ENCODE data around the gene PKDCC. TPM values are rescaled to one million over a fixed set of nuclear protein-coding genes. Genes with fewer than 3 reads are reported as not detected.
A peak's percentile ranks its signal among the peaks of the same experiment; 100 is the strongest.

The PKDCC gene
- total RNA-seq, 3 donors from 2014 or later (not counting 1 experiment from before 2014, with no cell fraction given), result 0.50 TPM; not detected in 2

DNA sequence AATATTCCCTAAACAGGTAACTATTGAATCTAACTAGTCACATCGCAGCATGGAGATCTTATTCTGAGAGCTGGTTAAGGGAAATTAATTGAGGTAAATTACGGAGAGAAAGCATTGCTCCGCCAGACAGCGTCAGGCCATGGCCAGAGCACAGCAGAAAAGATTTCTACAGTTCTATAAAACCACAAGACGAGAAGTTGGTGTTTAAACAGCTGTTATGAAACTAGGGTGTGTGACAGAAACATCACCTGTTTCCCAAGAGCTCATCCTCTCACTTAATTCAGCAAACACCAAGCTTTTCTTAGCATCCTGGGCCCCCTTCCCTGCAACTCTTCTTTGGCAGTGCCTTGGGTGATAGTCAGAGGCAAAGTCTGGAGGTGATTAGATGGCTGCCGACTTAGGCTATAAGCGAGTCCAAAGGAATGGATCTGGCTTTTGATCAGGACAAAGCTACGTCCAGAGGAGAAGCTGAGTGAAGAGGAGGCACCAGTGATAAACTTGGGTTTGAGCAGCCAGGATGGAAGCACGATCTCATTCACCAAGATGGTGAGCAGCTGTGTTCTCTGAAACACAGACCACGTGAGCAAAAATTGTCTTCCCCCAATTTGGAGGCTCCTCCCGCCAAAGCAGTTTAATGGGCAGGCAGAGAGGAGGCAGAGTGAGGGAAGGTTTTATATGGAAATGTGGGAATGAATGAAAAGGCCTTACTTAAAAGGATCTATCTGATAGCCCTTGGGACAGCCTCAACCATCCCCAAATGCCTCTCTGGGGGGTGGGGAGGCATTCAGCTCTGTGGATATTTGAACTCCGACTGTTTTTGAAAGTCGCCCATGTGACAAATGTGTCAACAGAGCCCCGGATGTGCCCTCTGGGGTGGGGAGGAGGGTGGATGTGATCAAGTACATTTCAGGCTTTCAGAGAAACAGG lies 57.8 kb downstream of the PKDCC start:
- no peaks in the 10 kb centered on the region for H3K27me3 Mint-ChIP-seq (ENCODE audit: low read depth in 2 of 2)
- no peaks in the 10 kb centered on the region for H3K9me3 ChIP-seq (ENCODE audit: control insufficient read depth, insufficient read depth, low read length)
- no peaks in the 10 kb centered on the region for H3K36me3 Mint-ChIP-seq
- peak overlapping the region; percentile 14 for H3K4me3 ChIP-seq (ENCODE audit: low read length)
- H3K36me3 ChIP-seq (ENCODE audit: control insufficient read depth, insufficient read depth, low read length), result no peaks in the 10 kb centered on the region
- H3K27ac ChIP-seq (ENCODE audit: low read length), result peak overlapping the region; percentile 99
- peaks cover 84% of the 10 kb centered on the region for H3K4me1 ChIP-seq (ENCODE audit: control insufficient read depth, insufficient read depth, low read length)
- 29% methylated on average over 10 of the region's 14 CpGs for WGBS (ENCODE audit: insufficient coverage)
- intact Hi-C loops (cut with micrococcal nuclease), result no loop called here
- peak; percentile 47 to 93 for DNase-seq
- no peaks in the 10 kb centered on the region for H3K9me3 Mint-ChIP-seq
- H3K27ac Mint-ChIP-seq, result no peak overlapping the region
- peak overlapping the region; percentile 43 for H3K4me3 Mint-ChIP-seq
- TF ChIP-seq, protein P1, sequence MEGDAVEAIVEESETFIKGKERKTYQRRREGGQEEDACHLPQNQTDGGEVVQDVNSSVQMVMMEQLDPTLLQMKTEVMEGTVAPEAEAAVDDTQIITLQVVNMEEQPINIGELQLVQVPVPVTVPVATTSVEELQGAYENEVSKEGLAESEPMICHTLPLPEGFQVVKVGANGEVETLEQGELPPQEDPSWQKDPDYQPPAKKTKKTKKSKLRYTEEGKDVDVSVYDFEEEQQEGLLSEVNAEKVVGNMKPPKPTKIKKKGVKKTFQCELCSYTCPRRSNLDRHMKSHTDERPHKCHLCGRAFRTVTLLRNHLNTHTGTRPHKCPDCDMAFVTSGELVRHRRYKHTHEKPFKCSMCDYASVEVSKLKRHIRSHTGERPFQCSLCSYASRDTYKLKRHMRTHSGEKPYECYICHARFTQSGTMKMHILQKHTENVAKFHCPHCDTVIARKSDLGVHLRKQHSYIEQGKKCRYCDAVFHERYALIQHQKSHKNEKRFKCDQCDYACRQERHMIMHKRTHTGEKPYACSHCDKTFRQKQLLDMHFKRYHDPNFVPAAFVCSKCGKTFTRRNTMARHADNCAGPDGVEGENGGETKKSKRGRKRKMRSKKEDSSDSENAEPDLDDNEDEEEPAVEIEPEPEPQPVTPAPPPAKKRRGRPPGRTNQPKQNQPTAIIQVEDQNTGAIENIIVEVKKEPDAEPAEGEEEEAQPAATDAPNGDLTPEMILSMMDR (IDR thresholded peaks at IDR 0.05), result no peak
- H3K4me1 Mint-ChIP-seq, result peaks cover 11 to 27% of the 10 kb centered on the region in 2 donors
- ATAC-seq, result peak; percentile 18 to 47 (median 20)
- no peaks in the 10 kb centered on the region for H3K27me3 ChIP-seq (ENCODE audit: control insufficient read depth, insufficient read depth, low read length)

DNA sequence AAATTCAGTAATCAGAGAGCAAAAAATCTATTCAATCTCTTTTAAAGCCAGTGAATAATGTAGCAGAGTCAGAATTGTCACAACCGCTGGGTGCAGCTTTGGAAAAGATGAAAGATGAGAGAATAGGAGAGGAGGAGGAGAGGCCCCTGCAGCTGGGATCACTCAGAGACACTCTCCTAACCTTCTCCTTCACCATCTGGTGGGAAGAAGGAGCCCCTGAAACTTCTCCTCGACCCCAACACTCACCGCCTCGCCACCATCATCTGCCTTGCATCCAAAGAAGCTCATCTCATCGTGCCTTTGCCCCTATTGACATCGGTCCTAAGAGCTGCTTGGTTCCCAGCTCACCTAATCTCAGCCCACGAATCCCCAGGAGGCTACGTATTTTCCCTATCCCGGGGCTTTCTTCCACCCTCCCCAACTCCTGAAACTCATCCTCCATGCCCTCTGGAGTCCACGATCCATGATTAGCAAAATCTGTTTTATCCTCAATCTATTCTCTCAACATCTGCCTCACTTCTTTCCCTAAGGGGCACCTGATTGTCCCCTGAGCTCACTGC lies 58.5 kb downstream of the PKDCC start:
- Histone ChIP-seq H3K4me3 (ENCODE audit: low read length) (peak overlapping the region; percentile 14), H3K27ac (ENCODE audit: low read length) (peak overlapping the region; percentile 99), H3K27me3 (ENCODE audit: control insufficient read depth, insufficient read depth, low read length) (no peaks in the 10 kb centered on the region), H3K4me1 (ENCODE audit: control insufficient read depth, insufficient read depth, low read length) (peaks cover 82% of the 10 kb centered on the region), H3K36me3 (ENCODE audit: control insufficient read depth, insufficient read depth, low read length) (no peaks in the 10 kb centered on the region), H3K9me3 (ENCODE audit: control insufficient read depth, insufficient read depth, low read length) (no peaks in the 10 kb centered on the region)
- WGBS (ENCODE audit: insufficient coverage), result 83% methylated on average over 9 of the region's 10 CpGs
- no peaks in the 10 kb centered on the region for H3K9me3 Mint-ChIP-seq
- no peaks in the 10 kb centered on the region for H3K27me3 Mint-ChIP-seq (ENCODE audit: low read depth in 2 of 2)
- peak overlapping the region; percentile 43 for H3K4me3 Mint-ChIP-seq
- H3K27ac Mint-ChIP-seq, result no peak overlapping the region
- no peak for ATAC-seq
- intact Hi-C loops (cut with micrococcal nuclease), result no loop called here
- TF ChIP-seq, protein P1 (IDR thresholded peaks at IDR 0.05), result no peak
- H3K36me3 Mint-ChIP-seq, result no peaks in the 10 kb centered on the region
- no peak for DNase-seq
- peaks cover 9 to 23% of the 10 kb centered on the region in 2 donors for H3K4me1 Mint-ChIP-seq

DNA sequence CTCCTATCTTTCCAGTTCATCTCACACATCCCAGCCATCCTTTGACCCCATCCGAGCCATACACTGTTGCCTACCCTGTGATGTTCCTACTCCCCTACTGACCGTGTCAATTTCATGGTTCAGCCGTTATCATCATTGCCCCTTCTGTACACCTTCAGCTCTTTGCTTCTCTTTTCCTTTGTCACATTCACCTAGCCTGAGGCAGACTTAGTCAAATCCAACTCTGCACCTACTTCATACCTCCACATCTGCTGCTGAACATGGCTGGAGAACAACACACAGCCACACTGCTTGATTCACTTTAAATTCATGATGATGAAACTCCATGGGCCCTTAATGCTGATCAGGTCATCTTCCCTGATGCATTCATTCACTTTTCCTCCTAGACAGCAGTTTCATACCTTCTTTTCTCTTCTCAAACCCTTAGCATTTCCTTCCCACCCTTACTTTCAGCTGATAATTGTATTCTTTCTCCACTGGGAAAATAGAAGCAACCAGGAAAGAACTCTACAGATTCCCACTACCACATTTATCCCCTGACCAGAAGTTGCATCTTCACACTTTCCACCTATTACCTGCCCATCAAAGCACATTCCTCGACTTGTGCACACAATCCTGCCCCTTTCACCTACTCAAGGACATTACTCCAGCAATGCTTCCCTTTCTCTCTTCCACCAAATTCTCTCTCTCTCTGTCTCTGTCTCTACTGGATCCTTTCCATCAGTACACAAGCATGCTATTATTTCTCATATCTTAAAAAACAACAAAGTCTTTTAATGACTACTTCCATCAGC lies 59.6 kb downstream of the PKDCC start:
- peak overlapping the region; percentile 99 for H3K27ac ChIP-seq (ENCODE audit: low read length)
- Mint-ChIP-seq H3K27me3 (ENCODE audit: low read depth in 2 of 2) (no peaks in the 10 kb centered on the region), H3K9me3 (no peaks in the 10 kb centered on the region), H3K27ac (no peak overlapping the region), H3K4me3 (no peak overlapping the region), H3K36me3 (no peaks in the 10 kb centered on the region), H3K4me1 (peaks cover 0 to 14% of the 10 kb centered on the region in 2 donors)
- 93% methylated on average over 4 of the region's 4 CpGs for WGBS (ENCODE audit: insufficient coverage)
- peak in 1 of 2 donors; percentile 22 for DNase-seq
- no peak for ATAC-seq
- H3K4me1 ChIP-seq (ENCODE audit: control insufficient read depth, insufficient read depth, low read length), result peaks cover 72% of the 10 kb centered on the region
- intact Hi-C loops (cut with micrococcal nuclease), result no loop called here
- no peaks in the 10 kb centered on the region for H3K9me3 ChIP-seq (ENCODE audit: control insufficient read depth, insufficient read depth, low read length)
- no peaks in the 10 kb centered on the region for H3K27me3 ChIP-seq (ENCODE audit: control insufficient read depth, insufficient read depth, low read length)
- TF ChIP-seq, protein P1 (IDR thresholded peaks at IDR 0.05), result no peak
- H3K4me3 ChIP-seq (ENCODE audit: low read length), result no peak overlapping the region
- no peaks in the 10 kb centered on the region for H3K36me3 ChIP-seq (ENCODE audit: control insufficient read depth, insufficient read depth, low read length)

Other genes with a start within 250 kb of the PKDCC start
- 100 to 1,000 TPM in 1 of 3 donors, 10 to 100 TPM in 2; 88.4 to 136 (median 91.5) TPM for gene EML4, start 121.3 kb downstream of the PKDCC start, total RNA-seq